ENCODE measurements around the gene ATCAY. TPM values are rescaled to one million over a fixed set of nuclear protein-coding genes. Genes with fewer than 3 reads are reported as not detected.
"Not testable (repeated sequence)": the region's sequence is repeated elsewhere in the genome, so short reads cannot be mapped to it uniquely, and the experiment has no call there.

ATCAY gene
- total RNA-seq, 3 donors from 2014 or later (not counting 1 experiment from before 2014, with no cell fraction given) = not detected

DNA sequence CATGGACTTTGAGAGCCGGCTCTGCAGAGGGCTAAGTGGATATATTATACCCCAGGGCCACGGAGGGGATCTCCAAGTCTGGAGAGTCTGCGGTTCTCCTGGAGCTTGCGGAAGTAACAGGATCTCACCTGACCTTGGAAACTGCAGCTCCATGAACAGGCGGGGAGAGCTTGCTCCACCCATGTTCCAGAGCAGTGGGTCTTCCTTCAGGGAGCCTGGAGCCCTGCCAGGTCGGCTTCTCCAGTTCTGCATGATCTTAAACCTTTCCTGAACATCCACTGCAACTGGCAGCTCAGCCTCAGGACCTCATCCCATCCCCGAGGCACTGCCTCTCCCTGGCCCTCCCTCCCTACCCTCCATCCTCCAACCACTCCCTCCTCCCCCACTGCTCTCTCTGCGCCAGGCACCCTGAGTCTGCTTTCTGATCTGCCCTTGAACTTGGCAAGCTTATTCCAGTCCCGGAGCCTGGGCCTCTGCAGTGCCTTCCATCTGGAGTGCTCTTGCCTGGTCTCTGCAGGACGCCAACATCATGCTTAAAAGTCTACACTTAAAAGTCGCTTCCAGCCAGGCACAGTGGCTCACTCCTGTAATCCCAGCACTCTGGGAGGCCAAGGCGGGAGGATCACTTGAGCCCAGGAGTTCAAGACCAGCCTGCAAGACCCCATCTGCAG is 13.2 kb downstream of the ATCAY start:
- no peak overlapping the region for H3K4me3 Mint-ChIP-seq
- 82% methylated on average over 12 of the region's 12 CpGs for WGBS (ENCODE audit: insufficient coverage)
- no peaks in the 10 kb centered on the region for H3K36me3 Mint-ChIP-seq
- intact Hi-C loops (cut with micrococcal nuclease) = no loop called here
- Histone ChIP-seq H3K36me3 (ENCODE audit: control insufficient read depth, insufficient read depth, low read length) (no peaks in the 10 kb centered on the region), H3K4me1 (ENCODE audit: control insufficient read depth, insufficient read depth, low read length) (peaks cover 14% of the 10 kb centered on the region), H3K9me3 (ENCODE audit: control insufficient read depth, insufficient read depth, low read length) (peaks cover 5% of the 10 kb centered on the region), H3K27ac (ENCODE audit: low read length) (no peak overlapping the region), H3K27me3 (ENCODE audit: control insufficient read depth, insufficient read depth, low read length) (no peaks in the 10 kb centered on the region), H3K4me3 (ENCODE audit: low read length) (no peak overlapping the region)
- H3K27ac Mint-ChIP-seq = no peak overlapping the region
- H3K9me3 Mint-ChIP-seq = no peaks in the 10 kb centered on the region
- no peak for ATAC-seq
- no peaks in the 10 kb centered on the region for H3K27me3 Mint-ChIP-seq (ENCODE audit: low read depth in 2 of 2)
- DNase-seq = no peak
- peaks cover 7 to 8% of the 10 kb centered on the region in 2 donors for H3K4me1 Mint-ChIP-seq
- TF ChIP-seq, protein P1, sequence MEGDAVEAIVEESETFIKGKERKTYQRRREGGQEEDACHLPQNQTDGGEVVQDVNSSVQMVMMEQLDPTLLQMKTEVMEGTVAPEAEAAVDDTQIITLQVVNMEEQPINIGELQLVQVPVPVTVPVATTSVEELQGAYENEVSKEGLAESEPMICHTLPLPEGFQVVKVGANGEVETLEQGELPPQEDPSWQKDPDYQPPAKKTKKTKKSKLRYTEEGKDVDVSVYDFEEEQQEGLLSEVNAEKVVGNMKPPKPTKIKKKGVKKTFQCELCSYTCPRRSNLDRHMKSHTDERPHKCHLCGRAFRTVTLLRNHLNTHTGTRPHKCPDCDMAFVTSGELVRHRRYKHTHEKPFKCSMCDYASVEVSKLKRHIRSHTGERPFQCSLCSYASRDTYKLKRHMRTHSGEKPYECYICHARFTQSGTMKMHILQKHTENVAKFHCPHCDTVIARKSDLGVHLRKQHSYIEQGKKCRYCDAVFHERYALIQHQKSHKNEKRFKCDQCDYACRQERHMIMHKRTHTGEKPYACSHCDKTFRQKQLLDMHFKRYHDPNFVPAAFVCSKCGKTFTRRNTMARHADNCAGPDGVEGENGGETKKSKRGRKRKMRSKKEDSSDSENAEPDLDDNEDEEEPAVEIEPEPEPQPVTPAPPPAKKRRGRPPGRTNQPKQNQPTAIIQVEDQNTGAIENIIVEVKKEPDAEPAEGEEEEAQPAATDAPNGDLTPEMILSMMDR (IDR thresholded peaks at IDR 0.05) = no peak

DNA sequence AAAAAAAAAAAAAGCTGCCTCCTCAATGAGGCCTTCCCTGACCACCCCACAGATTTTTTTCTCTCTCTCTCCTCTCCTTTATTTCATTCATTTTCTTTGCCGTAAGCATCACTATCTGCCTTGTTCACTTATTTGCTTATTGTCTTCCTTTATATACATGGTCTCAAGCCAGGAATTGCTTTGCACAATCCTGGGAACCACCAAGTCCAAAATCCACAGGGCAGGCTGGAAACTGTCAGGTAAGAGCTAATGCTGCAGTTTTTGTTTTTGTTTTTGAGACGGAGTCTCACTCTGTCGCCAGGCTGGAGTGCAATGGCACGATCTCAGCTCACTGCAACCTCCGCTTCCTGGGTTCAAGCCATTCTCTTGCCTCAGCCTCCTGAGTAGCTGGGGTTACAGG is 14.5 kb downstream of the ATCAY start:
- H3K9me3 Mint-ChIP-seq; H3K4me3 Mint-ChIP-seq; intact Hi-C loops (cut with micrococcal nuclease); H3K27me3 Mint-ChIP-seq (ENCODE audit: low read depth in 2 of 2); ATAC-seq; H3K4me1 Mint-ChIP-seq; H3K27ac ChIP-seq (ENCODE audit: low read length); H3K9me3 ChIP-seq (ENCODE audit: control insufficient read depth, insufficient read depth, low read length); H3K36me3 Mint-ChIP-seq; H3K27me3 ChIP-seq (ENCODE audit: control insufficient read depth, insufficient read depth, low read length); DNase-seq; H3K36me3 ChIP-seq (ENCODE audit: control insufficient read depth, insufficient read depth, low read length); H3K4me3 ChIP-seq (ENCODE audit: low read length); H3K27ac Mint-ChIP-seq: not testable (repeated sequence)
- WGBS (ENCODE audit: insufficient coverage) = 94% methylated on average over 5 of the region's 5 CpGs
- peaks cover 14% of the 10 kb centered on the region for H3K4me1 ChIP-seq (ENCODE audit: control insufficient read depth, insufficient read depth, low read length)

DNA sequence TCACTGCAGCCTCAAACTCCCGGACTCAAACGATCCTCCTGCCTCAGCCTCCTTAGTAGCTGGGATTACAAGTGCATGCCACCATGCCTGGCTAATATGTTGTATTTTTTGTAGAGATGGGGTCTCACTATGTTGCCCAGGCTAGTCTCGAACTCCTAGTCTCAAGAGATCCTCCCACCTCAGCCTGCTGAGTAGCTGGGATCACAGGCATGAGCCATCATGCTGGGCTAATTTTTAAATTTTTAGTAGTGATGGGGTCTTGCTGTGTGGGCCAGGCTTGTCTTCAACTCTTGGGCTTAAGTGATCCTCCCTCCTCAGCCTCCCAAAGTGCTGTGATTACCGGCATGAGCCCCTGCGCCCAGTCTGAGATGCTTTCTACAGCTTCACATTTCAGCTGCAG is 15.3 kb downstream of the ATCAY start:
- intact Hi-C loops (cut with micrococcal nuclease) = no loop called here
- 96% methylated on average over 5 of the region's 5 CpGs for WGBS (ENCODE audit: insufficient coverage)
- no peak for ATAC-seq

DNA sequence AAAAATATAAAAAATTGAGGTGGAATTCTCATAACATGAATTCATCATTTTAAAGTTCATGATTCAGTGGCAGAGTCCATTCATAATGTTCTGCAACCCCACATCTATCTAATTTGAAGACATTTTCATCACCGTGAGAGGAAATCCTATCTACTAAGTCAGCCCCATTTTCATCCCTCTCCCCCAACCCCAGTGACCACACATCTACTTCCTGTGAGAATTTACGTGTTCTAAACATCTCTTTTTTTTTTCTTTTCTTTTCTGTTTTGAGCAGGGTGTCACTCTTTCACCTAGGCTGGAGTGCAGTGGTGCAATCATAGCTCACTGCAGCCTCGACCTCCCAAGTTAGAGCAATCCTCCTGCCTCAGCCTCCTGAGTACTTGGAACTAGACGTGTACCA is 17.5 kb downstream of the ATCAY start:
- DNase-seq (peak in 1 of 2 donors; percentile 35), ATAC-seq (peak; percentile 61 to 87 (median 72))
- no peak overlapping the region for H3K27ac ChIP-seq (ENCODE audit: low read length)
- TF ChIP-seq, protein P1 (IDR thresholded peaks at IDR 0.05) = no peak
- no peaks in the 10 kb centered on the region for H3K27me3 ChIP-seq (ENCODE audit: control insufficient read depth, insufficient read depth, low read length)
- peaks cover 7 to 8% of the 10 kb centered on the region in 2 donors for H3K4me1 Mint-ChIP-seq
- H3K36me3 ChIP-seq (ENCODE audit: control insufficient read depth, insufficient read depth, low read length) = no peaks in the 10 kb centered on the region
- H3K9me3 ChIP-seq (ENCODE audit: control insufficient read depth, insufficient read depth, low read length) = peaks cover 5% of the 10 kb centered on the region
- H3K27ac Mint-ChIP-seq = peak overlapping the region in 1 of 2 donors; percentile 54
- peak overlapping the region; percentile 29 for H3K4me3 Mint-ChIP-seq
- intact Hi-C loops (cut with micrococcal nuclease) = no loop called here
- 38% methylated on average over 4 of the region's 4 CpGs for WGBS (ENCODE audit: insufficient coverage)
- H3K9me3 Mint-ChIP-seq = no peaks in the 10 kb centered on the region
- H3K4me3 ChIP-seq (ENCODE audit: low read length) = no peak overlapping the region
- H3K27me3 Mint-ChIP-seq (ENCODE audit: low read depth in 2 of 2) = no peaks in the 10 kb centered on the region
- H3K4me1 ChIP-seq (ENCODE audit: control insufficient read depth, insufficient read depth, low read length) = peaks cover 14% of the 10 kb centered on the region
- no peaks in the 10 kb centered on the region for H3K36me3 Mint-ChIP-seq

More for the DNA sequence above, 15.3 kb downstream of the ATCAY start:
- Histone ChIP-seq H3K27ac (ENCODE audit: low read length) (no peak overlapping the region), H3K36me3 (ENCODE audit: control insufficient read depth, insufficient read depth, low read length) (no peaks in the 10 kb centered on the region), H3K27me3 (ENCODE audit: control insufficient read depth, insufficient read depth, low read length) (no peaks in the 10 kb centered on the region), H3K4me1 (ENCODE audit: control insufficient read depth, insufficient read depth, low read length) (peaks cover 14% of the 10 kb centered on the region), H3K4me3 (ENCODE audit: low read length) (no peak overlapping the region), H3K9me3 (ENCODE audit: control insufficient read depth, insufficient read depth, low read length) (peaks cover 5% of the 10 kb centered on the region)
- Mint-ChIP-seq H3K27ac (no peak overlapping the region), H3K9me3 (no peaks in the 10 kb centered on the region), H3K27me3 (ENCODE audit: low read depth in 2 of 2) (no peaks in the 10 kb centered on the region), H3K36me3 (no peaks in the 10 kb centered on the region), H3K4me3 (no peak overlapping the region), H3K4me1 (peaks cover 7 to 8% of the 10 kb centered on the region in 2 donors)
- TF ChIP-seq, protein P1 (IDR thresholded peaks at IDR 0.05) = no peak
- DNase-seq = no peak
